Progenitor cell of endocrine pancreas (in vitro differentiated cells): Measurements from ENCODE around the gene DRAXIN. TPM values are rescaled to one million over a fixed set of nuclear protein-coding genes. Genes with fewer than 3 reads are reported as not detected.

Experiments
- DNase-seq: peaks from one replicate; pipeline ENCODE4 v3.0.0; 2021; ENCODE audit warnings: low spot score; ENCODE audit not compliant: unreplicated experiment
- H3K27ac Mint-ChIP-seq: 2 replicates; pipeline ENCODE4 v1.8.0; 2021; ENCODE audit warnings: mild to moderate bottlenecking, moderate library complexity, mixed read lengths
- H3K27me3 Mint-ChIP-seq: 2 replicates; pipeline ENCODE4 v1.8.0; 2021; ENCODE audit warnings: mixed read lengths
- H3K36me3 Mint-ChIP-seq: 2 replicates; pipeline ENCODE4 v1.8.0; 2022; ENCODE audit warnings: mixed read lengths; ENCODE audit not compliant: insufficient read depth
- H3K4me1 Mint-ChIP-seq: 2 replicates; pipeline ENCODE4 v1.8.0; 2021; ENCODE audit warnings: low read depth, mixed read lengths
- H3K4me3 Mint-ChIP-seq: 2 replicates; pipeline ENCODE4 v1.8.0; 2021; ENCODE audit warnings: low read depth, mild to moderate bottlenecking, moderate library complexity, mixed read lengths
- H3K9me3 Mint-ChIP-seq: 2 replicates; pipeline ENCODE4 v1.8.0; 2021; ENCODE audit warnings: low read depth, mixed read lengths
- CTCF ChIP-seq: fragments of 200-600 bp; sonication (generic); IDR thresholded peaks from one replicate; pipeline ENCODE4 v1.5.0; 2021; ENCODE audit warnings: antibody characterized with exemption, mild to moderate bottlenecking; ENCODE audit not compliant: unreplicated experiment
- total RNA-seq: library from RNA; stranded (reverse); gene quantifications from 2 replicates; pipeline ENCODE4 v1.2.1, GENCODE V29; 2021

The DRAXIN gene
- total RNA-seq, 1 donor from 2014 or later, result 2.8 TPM

DNA sequence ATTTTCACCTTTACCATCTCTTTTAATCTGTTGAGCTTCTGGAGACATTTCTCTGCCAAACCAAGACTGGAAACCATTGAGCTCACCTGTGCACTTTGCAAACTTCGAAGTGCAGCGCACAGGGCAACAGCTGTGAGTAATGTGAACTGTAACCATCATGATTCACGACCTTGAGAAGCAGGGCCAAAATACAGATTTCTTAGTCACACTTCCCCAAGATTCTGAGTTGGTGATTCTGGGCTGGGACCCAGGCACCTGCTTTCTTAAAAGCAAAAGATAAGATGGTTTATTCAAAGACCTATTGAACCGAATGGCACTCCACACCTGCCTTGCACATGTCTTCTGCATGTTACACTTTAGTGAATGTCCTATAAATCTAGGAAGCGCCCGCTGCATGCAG, 54.6 kb downstream of the DRAXIN start:
- H3K36me3 Mint-ChIP-seq, result peaks cover 9% of the 10 kb centered on the region
- H3K27ac Mint-ChIP-seq, result no peak overlapping the region
- H3K4me1 Mint-ChIP-seq, result peaks cover 5% of the 10 kb centered on the region
- H3K4me3 Mint-ChIP-seq, result no peak overlapping the region
- H3K9me3 Mint-ChIP-seq, result no peaks in the 10 kb centered on the region
- no peak for TF ChIP-seq CTCF
- DNase-seq, result no peak
- H3K27me3 Mint-ChIP-seq, result no peaks in the 10 kb centered on the region

DNA sequence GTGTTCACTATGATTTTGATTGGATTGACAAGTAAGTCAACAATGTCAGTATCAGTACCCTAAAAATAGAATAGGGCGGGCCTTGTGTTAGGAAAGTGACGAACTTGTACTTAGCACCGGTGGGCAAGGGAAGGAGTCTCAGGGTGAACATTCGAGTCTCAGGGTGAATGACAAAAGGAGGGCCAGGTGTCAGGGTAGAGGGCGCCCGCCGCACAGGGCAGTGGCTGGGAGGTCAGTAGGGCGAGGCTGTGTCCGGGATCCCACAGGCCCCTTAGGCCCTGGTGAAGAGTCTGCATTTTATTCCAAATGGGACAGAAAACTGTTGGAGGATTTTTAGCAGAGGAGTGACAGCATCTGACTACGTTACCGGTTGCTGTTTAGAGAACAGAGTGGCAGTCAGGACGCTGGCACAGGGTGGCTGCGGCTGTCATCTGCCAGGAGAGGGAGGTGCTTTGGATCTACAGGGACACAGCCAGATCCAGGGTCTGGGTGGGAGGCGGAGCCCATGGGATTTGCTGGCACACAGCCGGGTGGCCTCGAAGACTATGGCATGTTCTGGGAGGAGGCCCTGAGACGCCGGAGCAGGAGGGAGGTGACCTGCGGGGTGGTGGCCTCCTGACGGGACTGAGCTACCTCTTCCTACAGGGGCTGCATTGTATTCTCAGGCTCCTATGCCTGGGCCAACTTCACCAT, 55.4 kb downstream of the DRAXIN start:
- peaks cover 9% of the 10 kb centered on the region for H3K36me3 Mint-ChIP-seq
- no peaks in the 10 kb centered on the region for H3K9me3 Mint-ChIP-seq
- peaks cover 6% of the 10 kb centered on the region for H3K4me1 Mint-ChIP-seq
- H3K27me3 Mint-ChIP-seq, result no peaks in the 10 kb centered on the region
- H3K4me3 Mint-ChIP-seq, result no peak overlapping the region
- DNase-seq, result no peak
- no peak for TF ChIP-seq CTCF
- peak overlapping the region; percentile 68 for H3K27ac Mint-ChIP-seq

DNA sequence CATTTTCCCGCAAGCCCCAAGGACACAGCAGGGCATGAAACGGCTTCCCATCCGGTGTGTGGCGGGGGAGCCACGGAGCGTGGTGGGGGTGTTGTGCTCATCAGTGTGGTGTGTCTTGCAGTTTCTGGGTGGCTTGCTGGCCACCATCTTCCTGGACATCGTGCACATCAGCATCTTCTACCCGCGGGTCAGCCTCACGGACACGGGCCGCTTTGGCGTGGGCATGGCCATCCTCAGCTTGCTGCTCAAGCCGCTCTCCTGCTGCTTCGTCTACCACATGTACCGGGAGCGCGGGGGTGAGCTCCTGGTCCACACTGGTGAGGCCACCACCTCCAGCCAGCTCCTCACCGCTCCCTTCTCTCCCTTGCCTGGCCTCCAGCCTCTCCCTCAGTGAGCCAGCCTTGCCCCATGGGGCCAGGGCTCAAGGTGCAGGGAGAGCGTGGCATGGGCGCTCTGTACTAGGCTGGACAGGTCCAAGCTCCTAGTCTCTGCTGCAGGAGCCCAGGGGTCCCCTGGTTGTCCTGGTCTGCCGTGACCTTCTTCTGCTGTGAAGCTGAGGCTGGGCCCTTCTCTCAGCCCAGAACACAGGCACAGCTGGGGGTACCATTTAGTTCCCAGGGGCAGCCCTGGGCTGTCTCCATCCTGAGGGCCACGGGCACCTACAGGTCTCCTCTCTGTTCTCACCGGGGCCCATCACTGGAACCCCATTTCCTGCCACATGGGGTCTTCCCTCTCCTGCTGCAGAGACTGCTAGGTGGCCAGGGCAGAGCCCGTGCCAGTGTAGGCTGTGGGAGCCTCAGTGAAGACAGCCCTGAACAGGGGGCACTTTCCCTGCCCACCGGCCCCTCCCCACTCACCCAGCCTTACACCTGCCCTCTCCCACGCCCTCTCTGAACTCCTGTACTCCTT, 57.0 kb downstream of the DRAXIN start:
- Mint-ChIP-seq H3K27ac (peak overlapping the region; percentile 25), H3K36me3 (peaks cover 9% of the 10 kb centered on the region), H3K4me1 (peaks cover 14% of the 10 kb centered on the region), H3K27me3 (no peaks in the 10 kb centered on the region), H3K4me3 (no peak overlapping the region), H3K9me3 (no peaks in the 10 kb centered on the region)
- TF ChIP-seq CTCF, result no peak
- DNase-seq, result no peak

GRCh38 chr1:11749203-11749689, 57.7 kb downstream of the DRAXIN start:
- peak; percentile 31 for TF ChIP-seq CTCF
- Mint-ChIP-seq H3K9me3 (no peaks in the 10 kb centered on the region), H3K4me3 (no peak overlapping the region), H3K36me3 (peaks cover 9% of the 10 kb centered on the region), H3K27ac (peak overlapping the region; percentile 25), H3K27me3 (no peaks in the 10 kb centered on the region), H3K4me1 (peaks cover 14% of the 10 kb centered on the region)
- DNase-seq, result no peak

GRCh38 chr1:11749996-11750395, 58.5 kb downstream of the DRAXIN start:
- Mint-ChIP-seq H3K4me3 (no peak overlapping the region), H3K9me3 (no peaks in the 10 kb centered on the region), H3K36me3 (peaks cover 9% of the 10 kb centered on the region), H3K27me3 (no peaks in the 10 kb centered on the region), H3K27ac (no peak overlapping the region), H3K4me1 (peaks cover 14% of the 10 kb centered on the region)
- DNase-seq, result no peak
- no peak for TF ChIP-seq CTCF
